BJ (cell line): ENCODE measurements around the gene ARRDC5. TPM values are rescaled to one million over a fixed set of nuclear protein-coding genes. Genes with fewer than 3 reads are reported as not detected.
"Not testable (repeated sequence)": the region's sequence is repeated elsewhere in the genome, so short reads cannot be mapped to it uniquely, and the experiment has no call there.

ENCODE experiments used
- CTCF ChIA-PET: fragments of 350-600 bp; formaldehyde crosslinking; extraction: SDS; loops from one replicate; lab custom pipeline; 2021; ENCODE audit warnings: antibody characterized with exemption, inconsistent platforms; lab: Yijun Ruan, JAX
- POLR2A ChIA-PET: fragments of 300-600 bp; sonication (Branson Sonifier 250); formaldehyde crosslinking; extraction: SDS; loops from one replicate; lab custom pipeline; 2021; ENCODE audit warnings: antibody characterized with exemption; lab: Charles Lee
- DNase-seq: peaks from one replicate; pipeline ENCODE4 v3.0.0-alpha.2; 2011; ENCODE audit warnings: low read depth
- H3K27me3 ChIP-seq: 2 replicates; pipeline ENCODE4 v1.6.0; 2011; ENCODE audit warnings: low read length; ENCODE audit not compliant: control insufficient read depth, insufficient read depth
- H3K36me3 ChIP-seq: 2 replicates; pipeline ENCODE4 v1.5.1; 2011; ENCODE audit warnings: low read length; ENCODE audit not compliant: control insufficient read depth, insufficient read depth
- H3K4me3 ChIP-seq: 2 replicates; pipeline ENCODE4 v1.5.1; 2011; ENCODE audit warnings: low read depth, mild to moderate bottlenecking, control low read depth, low read length
- CTCF ChIP-seq: IDR thresholded peaks from 2 replicates; pipeline ENCODE4 v1.5.1; 2011; ENCODE audit warnings: low read depth, mild to moderate bottlenecking, control low read depth, inconsistent platforms, low read length, moderate library complexity; ENCODE audit not compliant: insufficient read depth
- polyA plus RNA-seq: library from polyadenylated mRNA; depleted of rRNA; stranded (reverse); fragments of >200 nt; gene quantifications from 2 replicates; pipeline ENCODE4 v1.2.3, GENCODE V29; 2011; rRNA removed
- small RNA-seq: library from RNA; depleted of rRNA; stranded (forward); fragments of <200 nt; gene quantifications from one replicate; pipeline ENCODE3, GENCODE V24; 2012; ENCODE audit warnings: low replicate concordance, low read depth; ENCODE audit not compliant: insufficient read length

ARRDC5 gene
- polyA plus RNA-seq, 1 experiment = not detected

- DNase-seq = no peak
- Histone ChIP-seq H3K27me3 (no peaks in the 10 kb centered on the region), H3K4me3 (no peak overlapping the region), H3K36me3 (peaks cover 45% of the 10 kb centered on the region)
- no peak for TF ChIP-seq CTCF
- ChIA-PET POLR2A (no interaction called here), CTCF (interaction anchor here (0.8 to 13.8 kb wide), 4 partner anchors 34 to 191 kb away, joined by 3 to 225 read pairs (median 4); no protein-coding TSS in a partner anchor)
Measured at GRCh38 chr19:4847190-4847973, 55.3 kb downstream of the ARRDC5 start.

GRCh38 chr19:4845975-4846374 is 56.7 kb downstream of the ARRDC5 start:
- H3K27me3 ChIP-seq, DNase-seq, H3K4me3 ChIP-seq: not testable (repeated sequence)
- POLR2A ChIA-PET = interaction anchor here (0.6 kb wide), 2 partner anchors 11 to 14 kb away, joined by 3 to 9 read pairs; no protein-coding TSS in a partner anchor
- peaks cover 38% of the 10 kb centered on the region for H3K36me3 ChIP-seq
- CTCF ChIA-PET = interaction anchor here (1.2 to 13.8 kb wide), 7 partner anchors 11 to 193 kb away, joined by 3 to 225 read pairs (median 5); partner anchors contain the start of genes FEM1A and PLIN3

DNA sequence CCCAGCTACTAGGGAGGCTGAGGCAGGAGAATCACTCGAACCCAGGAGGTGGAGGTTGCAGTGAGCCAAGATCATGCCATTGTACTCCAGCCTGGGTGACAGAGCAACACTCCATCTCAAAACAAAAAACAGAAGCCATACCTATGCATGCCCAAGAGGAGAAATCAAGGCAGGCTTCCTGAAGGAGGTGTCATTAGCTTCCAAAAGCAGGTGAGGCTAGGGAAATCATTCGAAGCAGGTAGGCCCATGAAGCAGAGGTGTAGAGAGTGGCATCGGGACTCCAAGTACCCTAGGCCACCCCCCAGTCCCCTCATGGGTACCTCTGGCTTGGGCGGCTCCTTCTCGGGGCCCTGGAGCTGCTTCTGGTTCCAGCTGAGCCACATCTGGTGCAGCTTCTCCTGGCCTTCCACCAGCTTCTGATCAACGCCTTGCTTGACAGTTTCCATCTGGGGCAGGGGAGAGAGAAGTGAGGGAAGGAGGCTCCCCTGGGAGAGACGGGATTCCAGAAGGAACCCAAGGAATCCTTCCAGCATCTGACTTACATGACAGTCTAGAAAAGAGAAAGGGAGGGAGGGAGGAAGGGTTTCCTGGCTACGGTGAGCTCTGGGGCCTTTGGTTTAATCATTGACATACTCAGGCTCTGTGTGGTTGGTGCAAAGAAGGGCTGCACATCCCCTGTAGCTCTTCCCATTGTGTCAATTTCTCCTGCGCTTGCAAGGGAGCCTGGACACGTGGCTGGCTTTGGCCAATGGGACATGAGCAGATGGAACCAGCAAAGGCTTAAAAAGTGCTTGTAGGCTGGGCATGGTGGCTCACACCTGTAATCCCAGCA is 58.1 kb downstream of the ARRDC5 start:
- ChIA-PET CTCF (interaction anchor here (0.8 to 13.8 kb wide), 7 partner anchors 10 to 54 kb away, joined by 3 to 225 read pairs (median 4); partner anchors contain the start of genes FEM1A and PLIN3), POLR2A (no interaction called here)
- no peak for TF ChIP-seq CTCF
- Histone ChIP-seq H3K4me3 (no peak overlapping the region), H3K27me3 (no peaks in the 10 kb centered on the region), H3K36me3 (peaks cover 37% of the 10 kb centered on the region)
- no peak for DNase-seq

- Histone ChIP-seq H3K4me3 (no peak overlapping the region), H3K36me3 (peaks cover 45% of the 10 kb centered on the region), H3K27me3 (no peaks in the 10 kb centered on the region)
- ChIA-PET POLR2A (no interaction called here), CTCF (interaction anchor here (1.0 to 3.3 kb wide), 3 partner anchors 21 to 53 kb away, joined by 3 to 12 read pairs (median 4); partner anchors contain the start of gene FEM1A)
- no peak for TF ChIP-seq CTCF
- DNase-seq = no peak
Measured at GRCh38 chr19:4843647-4843965, 59.1 kb downstream of the ARRDC5 start.

Small RNAs within 50 kb of the gene (small RNA-seq; reads per million reads assigned to genes)
- not detected for gene MIR4747

Other genes with a start within 250 kb of the ARRDC5 start
- gene MYDGF, start 232.6 kb downstream of the ARRDC5 start, polyA plus RNA-seq = 162 and 222 TPM in 2 replicates
- gene DPP9, start 179.1 kb downstream of the ARRDC5 start, polyA plus RNA-seq = 4.5 and 12.3 TPM in 2 replicates
- gene FEM1A, start 111.2 kb downstream of the ARRDC5 start, polyA plus RNA-seq = 3.8 and 5.6 TPM in 2 replicates
- gene TICAM1, start 71.2 kb downstream of the ARRDC5 start, polyA plus RNA-seq = 1.7 and 1.9 TPM in 2 replicates
- 128 and 211 TPM in 2 replicates for gene PLIN3, start 35.2 kb downstream of the ARRDC5 start, polyA plus RNA-seq
- gene UHRF1, start 6.6 kb upstream of the ARRDC5 start, polyA plus RNA-seq = 6.1 and 10.3 TPM in 2 replicates
- gene KDM4B, start 66.2 kb upstream of the ARRDC5 start, polyA plus RNA-seq = 10.5 and 15.2 TPM in 2 replicates